IPS DF 19.7 (cell line): ENCODE results near the gene AIP.
"Not testable (repeated sequence)": the region's sequence is repeated elsewhere in the genome, so short reads cannot be mapped to it uniquely, and the experiment has no call there.

Experiments
- DNase-seq: peaks from one replicate; pipeline ENCODE4 v3.0.0-alpha.2; 2013; ENCODE audit warnings: low read depth, low spot score

The AIP gene

GRCh38 chr11:67468759-67469507, 13.9 kb upstream of the AIP start, which contains the start of gene TMEM134:
Gene TMEM134 (minus strand): TSS chr11:67469251. CDS start chr11:67469192, 59 bp downstream.
- peak; percentile 48 for DNase-seq

- no peak for DNase-seq
These were observed 13.4 kb upstream of the AIP start for GRCh38 chr11:67469508-67469811.

GRCh38 chr11:67470337-67471002, 12.4 kb upstream of the AIP start:
- no peak for DNase-seq

- DNase-seq, result no peak
These were observed 9.9 kb upstream of the AIP start for GRCh38 chr11:67472882-67473281.

GRCh38 chr11:67476692-67477091, 6.1 kb upstream of the AIP start:
- DNase-seq, result not testable (repeated sequence)

GRCh38 chr11:67477344-67478050, 5.3 kb upstream of the AIP start:
- not testable (repeated sequence) for DNase-seq

GRCh38 chr11:67482275-67482826, 475 bp upstream of the AIP start:
- no peak for DNase-seq

GRCh38 chr11:67483831-67484665, 1.2 kb downstream of the AIP start:
- no peak for DNase-seq

GRCh38 chr11:67484847-67485311, 2.1 kb downstream of the AIP start:
- no peak for DNase-seq

GRCh38 chr11:67485873-67486361, 3.1 kb downstream of the AIP start:
- not testable (repeated sequence) for DNase-seq

GRCh38 chr11:67486481-67487195, 3.8 kb downstream of the AIP start:
- no peak for DNase-seq

- DNase-seq, result no peak
These were observed 6.5 kb downstream of the AIP start for GRCh38 chr11:67489203-67489884.

GRCh38 chr11:67489885-67490726, 7.3 kb downstream of the AIP start:
- DNase-seq, result no peak

GRCh38 chr11:67490727-67491065, 7.9 kb downstream of the AIP start:
- DNase-seq, result no peak

- no peak for DNase-seq
These were observed 8.6 kb downstream of the AIP start for GRCh38 chr11:67491276-67492068.

GRCh38 chr11:67492069-67492727, 9.4 kb downstream of the AIP start:
- no peak for DNase-seq

- DNase-seq, result no peak
These were observed 10.1 kb downstream of the AIP start for GRCh38 chr11:67492801-67493547.
